Measurements from ENCODE around the gene ZNF175.

ZNF175 gene

DNA sequence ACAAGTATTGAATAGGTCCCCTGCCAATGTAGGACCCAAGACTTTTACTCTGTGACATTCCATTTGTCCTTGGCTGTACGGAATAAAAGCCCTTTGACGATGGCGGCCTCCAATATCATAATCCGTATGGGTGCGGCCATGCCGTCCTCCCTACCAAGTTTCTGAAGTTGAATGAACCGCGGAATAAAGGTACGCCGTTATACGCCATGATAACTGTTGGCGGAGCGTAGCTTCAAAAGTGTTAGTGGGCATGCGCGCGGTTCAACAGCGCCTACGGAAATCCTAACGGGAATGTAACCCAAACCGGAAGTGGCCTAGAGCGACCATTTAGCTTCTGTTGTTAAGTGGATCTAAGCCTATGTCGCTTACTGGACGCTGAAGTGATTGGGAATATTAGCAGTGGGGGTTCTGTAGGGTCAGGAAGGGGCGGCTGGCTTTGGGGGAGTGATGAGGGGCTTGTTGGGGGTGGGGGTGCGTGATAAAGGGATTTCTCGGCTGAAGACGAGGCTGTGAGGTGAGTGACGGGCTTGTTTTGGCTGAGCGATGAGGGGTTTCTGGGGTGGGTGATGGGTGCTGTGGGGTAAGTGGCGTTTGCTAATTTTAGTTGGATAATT lies at the start of gene ZNF175:
ZNF175 (plus strand) TSS at position 322 of the 614 bp plus-strand sequence. CDS start 2,047 bp downstream, outside the sequence.
- DNase-seq = peak; percentile 89

DNA sequence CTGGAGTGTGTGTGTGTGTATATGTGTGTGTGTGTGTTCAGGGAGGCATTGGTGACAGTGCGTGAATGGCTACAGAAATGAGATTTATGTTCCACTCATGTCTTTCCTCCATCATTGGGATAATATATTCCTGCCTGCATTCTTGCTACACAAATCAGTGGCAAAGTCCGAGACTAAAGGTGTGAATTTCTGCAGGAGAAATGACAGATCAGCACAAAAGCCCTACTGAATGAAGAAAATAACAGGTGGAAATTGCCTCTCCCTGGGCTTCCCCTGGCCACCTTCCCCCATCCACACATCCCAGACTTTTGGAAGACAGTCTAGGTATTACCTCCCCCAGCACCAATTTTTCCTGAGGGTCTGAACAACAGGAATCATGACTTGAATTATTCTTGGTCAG lies 49.7 kb upstream of the ZNF175 start:
- no peak for DNase-seq

DNA sequence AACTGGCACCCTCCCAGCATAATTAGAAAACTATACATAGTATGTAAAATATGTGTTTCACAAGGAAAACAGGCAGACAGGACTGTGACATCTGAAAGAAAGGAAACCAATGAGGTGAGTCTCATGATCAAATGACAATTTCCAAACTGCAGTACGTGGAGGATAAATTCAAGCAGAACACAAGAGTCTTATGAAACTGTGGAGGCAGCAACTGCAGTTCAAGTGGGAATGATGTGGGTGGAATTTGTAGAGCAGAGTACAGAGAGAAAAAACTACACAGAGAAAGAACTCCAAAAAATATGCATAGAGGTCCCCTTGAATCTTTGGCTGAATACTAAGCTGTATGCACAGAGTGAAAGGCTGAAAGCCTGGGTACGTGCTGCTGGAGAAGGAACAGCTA lies 49.3 kb upstream of the ZNF175 start:
- DNase-seq = no peak

DNA sequence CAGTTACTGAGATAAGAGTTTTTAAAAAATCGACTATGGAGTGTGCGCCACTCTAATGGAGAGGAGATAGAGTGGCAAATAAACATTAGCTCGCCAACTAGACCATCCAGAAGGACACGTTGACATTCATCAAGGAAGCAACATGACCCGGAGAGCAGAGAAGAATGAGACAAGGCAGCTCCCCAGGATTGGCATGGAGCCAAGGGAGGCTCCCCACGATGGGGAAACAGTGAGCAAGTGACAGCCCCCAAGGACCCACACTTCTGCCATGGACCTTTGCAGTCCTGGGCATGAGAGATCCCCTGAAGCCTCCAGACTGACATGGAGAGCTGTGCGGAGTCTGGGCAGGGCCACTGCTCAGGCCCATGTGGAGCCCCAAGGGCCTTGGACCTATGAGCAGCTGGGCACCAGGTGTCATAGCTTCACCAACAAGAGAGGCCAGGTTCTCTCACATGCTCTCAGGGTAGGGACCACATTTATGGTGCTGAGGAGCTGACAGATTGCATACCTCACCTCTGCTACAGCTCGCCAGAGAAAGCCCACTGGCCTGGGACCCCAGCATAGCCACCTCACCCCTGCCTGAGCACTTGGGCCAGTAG lies 46.3 kb upstream of the ZNF175 start:
- no peak for DNase-seq

DNA sequence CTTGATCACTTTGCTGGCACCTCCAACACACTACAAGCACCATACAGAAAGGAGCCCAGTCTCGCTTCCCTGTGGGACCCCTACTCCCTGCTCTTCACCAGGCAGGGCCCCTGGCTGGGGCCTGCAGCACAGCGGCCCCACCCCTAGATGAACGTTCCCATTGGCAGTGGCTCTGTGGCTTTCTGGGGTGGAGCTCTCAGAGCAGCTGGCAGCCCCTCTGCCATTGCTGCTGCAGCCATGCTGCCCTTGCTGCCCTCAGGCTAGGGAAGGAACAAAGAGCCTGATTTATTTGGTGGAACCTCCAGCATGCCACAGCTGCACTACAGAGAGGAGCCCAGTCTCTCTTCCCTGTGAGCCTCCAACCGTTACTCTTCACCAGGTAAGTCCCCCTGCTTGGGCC lies 45.4 kb upstream of the ZNF175 start:
- DNase-seq = no peak

DNA sequence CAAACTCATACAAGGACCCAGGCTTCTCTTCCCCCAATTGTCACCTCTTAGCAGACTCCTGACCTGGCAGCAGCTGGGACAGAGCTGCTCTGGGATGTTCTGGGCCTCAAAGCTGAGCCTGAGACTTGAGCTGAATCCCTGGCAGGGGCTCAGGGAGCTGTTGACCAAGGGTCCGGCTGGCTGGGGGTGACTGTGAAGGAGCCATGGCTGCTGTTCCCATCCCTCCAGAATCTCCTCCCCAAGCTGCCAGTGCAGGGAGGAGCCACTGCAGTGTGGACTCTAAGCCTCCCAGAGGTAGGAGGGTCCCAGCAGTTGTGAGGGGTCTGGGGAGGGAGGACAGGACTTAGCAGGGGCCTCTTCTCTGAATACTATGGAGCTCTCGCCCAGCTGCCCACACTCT lies 41.8 kb upstream of the ZNF175 start:
- DNase-seq = no peak

DNA sequence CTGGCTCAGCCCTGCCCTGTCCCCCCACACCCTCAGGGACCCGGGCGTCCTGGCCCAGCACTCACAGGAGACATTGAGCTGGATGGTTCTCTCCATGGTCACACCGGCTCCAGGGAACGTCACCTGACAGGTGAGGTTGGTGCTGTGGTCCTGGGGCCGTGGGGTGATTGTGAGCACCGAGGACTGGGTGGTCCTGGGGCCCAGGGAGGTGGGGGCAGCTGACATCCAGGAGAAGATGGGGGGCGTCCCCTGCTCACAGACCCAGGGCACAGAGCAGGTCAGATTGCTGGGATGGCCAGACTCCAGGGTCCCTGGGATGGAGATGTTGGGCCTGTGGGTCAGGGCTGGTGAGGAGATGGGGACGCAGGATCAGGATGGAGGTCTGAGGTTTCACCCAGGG lies 40.5 kb upstream of the ZNF175 start:
- no peak for DNase-seq

DNA sequence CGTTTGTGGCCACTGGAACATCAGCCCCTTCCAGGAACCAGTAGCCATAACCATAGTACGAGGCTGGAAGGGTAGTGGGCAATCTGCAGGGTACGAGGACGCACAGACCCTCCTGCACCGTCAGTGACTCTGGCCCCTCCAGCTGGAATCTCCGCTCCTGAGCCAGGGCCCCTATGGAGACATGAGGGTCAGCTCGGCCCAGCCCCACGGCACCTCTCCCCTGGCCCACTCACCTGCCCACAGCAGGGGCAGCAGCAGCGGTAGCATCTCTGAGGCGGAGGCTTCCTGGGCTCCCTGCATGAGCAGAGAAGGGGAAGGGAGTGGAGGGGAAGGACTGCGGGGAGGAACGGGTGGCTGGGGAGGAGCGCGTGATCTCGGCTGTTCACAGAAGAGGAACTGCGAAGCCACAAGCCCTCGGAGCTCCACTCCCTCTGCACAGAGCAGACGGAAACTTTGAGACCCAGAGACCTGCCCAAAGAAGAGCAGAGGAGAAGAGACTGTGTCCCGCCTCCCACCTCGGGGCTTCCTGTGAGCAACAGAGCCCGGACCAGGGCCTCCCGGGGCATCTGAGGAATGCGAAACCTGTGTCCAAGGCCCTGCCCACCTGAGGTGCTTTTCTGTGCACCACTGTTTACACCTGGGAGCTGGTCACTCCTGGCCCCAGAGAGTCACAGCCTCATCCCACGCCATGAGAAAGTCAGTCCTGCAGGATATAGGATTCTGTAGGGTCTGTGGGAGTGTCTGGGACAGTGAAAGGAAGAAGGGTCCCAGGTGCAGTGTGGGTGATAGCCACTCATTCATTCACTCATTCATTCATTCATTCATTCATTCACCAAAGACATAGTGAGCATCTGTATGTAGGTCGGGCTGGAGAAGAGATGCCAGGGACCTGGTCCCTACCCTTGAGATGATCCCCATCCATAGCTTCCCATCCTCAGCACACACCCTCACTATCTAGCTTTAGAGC lies 39.5 kb upstream of the ZNF175 start, which contains the start of gene SIGLEC6:
SIGLEC6 (minus strand) TSS at position 322 of the 967 bp plus-strand sequence; CDS start at position 300, 22 bp downstream.
- peak; percentile 76 for DNase-seq

DNA sequence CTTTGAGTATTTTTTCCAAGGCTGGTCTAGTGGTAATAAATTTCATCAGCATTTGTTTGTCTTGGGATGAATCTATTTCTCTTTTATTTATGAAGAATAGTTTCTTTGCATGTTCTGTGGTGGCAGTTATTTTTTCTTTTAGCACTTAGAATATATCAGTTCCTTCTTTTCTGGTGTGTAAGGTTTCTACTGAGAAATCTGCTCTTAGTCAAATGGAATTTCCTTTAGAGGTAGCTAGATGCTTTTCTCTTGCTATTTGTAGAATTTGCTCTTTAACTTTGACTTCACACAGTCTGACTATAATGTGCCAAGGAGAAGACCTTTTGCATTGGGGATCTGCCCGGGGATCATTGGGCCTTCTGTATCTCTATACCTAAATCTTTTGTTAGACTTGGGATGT lies 35.5 kb upstream of the ZNF175 start:
- no peak for DNase-seq

DNA sequence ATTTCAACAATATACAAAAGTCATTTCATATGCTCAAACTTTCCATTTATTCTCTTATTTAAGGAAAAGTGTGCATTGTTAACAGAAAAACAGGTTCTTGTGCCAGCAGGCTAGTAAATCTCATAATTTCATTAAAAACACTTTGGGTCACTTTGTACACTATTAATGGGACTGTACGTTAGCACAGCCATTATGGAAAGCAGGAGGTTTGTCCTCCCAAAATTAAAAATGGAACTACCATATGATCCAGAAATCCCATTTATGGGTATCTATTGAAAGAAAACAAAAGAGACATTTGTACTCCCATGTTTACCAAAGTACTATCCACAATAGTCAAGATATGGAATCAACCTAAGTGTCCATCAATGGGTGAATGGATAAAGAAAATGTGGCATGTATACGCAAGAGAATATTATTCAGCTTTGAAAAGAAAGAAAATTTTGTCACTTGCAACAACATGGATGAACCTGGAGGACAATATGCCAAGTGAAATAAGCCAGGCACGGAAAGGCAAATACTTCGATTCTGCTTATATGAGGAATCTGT lies 31.2 kb upstream of the ZNF175 start:
- DNase-seq = no peak

DNA sequence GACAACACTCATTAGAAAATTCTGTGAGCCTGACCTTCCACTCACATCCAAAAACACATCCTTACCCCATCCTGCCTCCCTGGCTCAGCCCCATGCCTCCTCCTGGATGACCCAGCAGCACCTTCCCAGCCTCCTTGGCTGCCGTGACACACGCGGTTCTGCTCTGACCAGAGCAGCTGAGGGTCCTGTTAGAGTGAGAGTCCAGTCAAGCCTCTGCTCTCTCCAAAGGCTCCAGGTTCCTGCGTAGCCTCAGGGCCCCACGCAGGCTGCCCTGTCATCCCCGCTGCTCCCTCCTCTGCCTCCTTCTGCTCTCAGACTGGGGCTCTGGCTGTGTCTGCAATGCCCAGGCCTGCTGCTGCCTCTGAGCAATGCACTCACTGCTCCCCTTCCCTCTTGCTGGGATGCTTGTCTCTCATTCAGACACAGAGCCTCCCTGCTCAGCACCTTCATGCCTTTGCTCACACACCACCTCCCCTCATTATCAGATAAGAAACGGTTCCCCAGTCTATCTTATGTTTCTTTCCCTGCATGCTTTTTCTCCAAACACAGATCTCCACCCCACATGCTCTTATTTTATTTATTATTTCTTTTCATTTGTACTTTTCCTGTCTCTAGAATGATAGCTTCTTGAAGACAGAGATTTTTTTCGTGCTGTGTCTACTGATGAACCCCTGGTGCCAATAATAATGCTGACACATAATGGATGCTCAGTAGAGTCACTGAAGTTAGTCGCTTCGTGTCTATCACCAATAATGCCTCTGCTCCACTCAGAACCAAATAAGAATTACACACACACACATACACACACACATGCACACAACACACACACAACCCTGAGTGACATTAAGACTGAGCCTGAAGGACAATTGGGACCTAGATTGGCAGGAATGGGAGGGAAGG lies 29.4 kb upstream of the ZNF175 start:
- DNase-seq = no peak

DNA sequence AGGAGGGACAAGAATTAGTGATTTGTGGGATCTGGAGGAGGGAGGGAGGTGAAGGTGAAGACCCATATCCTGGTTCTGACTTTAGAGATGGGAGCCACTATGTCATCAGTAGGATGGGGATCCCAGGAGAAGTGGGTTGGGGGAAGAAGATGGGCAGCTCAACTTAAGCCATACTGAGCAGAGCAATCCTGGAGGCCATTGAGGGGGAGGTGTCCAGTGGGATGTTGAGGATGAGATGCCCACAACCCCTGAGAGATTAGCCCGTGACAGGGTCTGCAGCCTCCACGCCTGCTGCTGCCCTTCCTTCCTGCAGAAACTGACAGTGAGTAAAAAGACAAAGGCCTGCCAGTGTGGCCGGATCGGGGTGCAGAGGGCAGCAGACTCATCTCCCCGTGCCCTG lies 28.4 kb upstream of the ZNF175 start:
- no peak for DNase-seq

DNA sequence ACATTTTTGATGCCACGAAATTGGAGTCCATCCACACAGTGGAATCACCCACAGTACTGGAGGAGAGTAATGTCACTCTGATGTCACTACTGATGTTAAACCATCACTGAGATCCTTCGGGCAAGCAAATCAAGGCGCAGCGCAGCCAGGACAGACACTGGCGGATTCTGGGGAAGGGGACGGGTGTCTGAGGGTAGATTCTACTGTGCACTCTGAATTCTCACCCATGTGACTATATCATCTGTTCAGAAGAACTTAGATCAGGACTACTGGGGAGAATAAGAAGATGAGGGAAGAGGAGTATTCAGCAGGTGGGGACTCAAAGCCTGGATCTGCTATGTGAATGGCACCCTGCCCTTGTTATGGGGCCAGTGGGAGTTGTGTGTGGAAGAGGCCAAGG lies 27.0 kb upstream of the ZNF175 start:
- no peak for DNase-seq

DNA sequence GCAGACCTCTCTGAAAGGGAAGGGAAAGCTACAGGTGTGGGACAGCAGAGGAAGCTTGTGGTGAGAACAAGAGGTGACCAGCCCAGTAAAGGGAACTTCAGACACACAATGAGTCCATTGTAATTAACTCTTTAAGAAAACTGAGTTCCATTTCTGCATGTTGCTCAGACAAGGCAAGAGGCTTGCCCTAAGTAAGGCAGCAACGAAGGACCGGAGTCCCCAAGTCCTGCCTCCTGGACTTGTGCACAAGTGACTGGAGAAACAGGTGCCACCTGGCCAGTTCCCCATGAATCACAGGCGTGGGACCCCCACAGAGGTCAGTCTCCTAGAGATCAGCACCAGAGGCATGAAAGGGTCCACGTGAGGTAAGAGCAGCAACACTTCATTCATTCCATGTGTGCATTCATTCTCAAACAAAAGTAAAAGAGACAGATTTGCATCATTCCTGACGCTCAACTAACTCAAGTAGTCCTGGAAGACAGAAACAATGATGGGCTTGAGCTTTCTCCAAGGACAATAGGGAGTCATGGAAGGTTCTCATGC lies 24.9 kb upstream of the ZNF175 start:
- no peak for DNase-seq

DNA sequence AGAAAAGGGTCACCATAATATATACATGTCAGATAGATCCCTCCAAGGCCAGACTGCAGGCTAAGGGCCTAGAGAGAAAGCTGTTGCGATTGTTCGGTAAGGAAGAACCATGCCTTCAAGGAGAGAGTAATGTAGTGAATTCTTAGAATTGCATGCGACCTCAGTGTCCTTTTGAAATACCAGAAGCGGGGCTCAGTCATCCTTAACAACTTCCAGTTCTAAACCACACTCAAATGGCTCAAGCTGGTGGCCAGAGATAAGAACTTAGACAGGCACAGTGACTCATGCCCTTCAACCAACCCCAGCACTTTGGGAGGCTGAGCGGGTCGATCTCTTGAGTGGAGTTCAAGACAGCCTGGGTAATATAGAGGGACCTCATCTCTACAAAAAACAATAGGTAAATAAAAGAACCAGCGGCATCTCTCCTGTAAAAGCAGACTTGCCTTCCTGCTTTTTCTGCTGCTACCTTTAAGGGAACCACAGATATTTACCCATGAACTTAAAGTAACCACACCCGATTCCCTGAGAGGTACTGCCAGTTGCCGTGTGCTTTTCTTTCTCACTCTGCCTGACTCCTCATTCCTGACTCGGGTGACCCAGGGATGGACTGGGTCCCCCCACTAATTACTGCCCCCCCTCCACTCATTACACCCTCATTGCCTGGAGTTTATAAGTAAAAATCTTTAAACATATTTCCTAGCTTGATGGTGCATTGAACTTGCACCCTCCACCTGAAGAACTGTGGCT lies 24.3 kb upstream of the ZNF175 start:
- DNase-seq = no peak

DNA sequence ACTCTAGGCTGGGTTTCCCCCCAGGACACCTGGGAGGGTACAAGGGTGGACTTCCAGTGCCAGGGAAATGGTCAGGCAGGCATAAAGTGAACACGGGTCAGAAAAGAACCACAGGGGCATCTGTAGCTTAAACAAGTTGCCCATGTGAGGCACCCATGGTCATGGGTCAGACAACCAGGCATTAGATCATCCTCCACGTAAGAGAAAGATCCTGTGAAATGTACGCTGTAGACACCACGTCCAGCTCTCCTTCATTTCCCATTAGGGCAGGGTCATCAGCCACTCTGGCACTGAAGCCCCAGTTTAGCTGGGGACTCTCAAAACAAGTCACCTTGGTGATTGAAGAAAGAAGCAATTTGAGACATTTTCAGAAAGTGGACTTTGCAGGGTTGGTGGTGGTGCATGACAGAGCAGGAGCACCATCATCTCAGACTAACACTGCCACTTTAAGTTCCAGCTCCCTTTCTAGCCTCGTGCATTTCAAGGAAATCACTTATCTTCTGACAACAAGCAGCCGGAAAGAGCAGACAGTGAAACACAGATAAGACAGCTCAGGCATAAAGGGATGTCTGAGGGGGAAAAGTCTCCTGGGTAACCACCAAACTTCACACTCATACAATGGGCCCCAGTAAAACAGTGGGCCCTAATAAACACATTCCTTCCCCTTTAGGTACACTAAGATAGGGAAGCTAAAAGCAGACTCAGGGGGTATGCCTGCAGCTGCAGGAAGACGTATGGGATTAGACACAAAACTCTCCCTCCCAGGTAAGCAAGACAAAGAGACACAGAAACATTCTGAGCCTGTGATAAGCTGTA lies 23.5 kb upstream of the ZNF175 start:
- DNase-seq = no peak

DNA sequence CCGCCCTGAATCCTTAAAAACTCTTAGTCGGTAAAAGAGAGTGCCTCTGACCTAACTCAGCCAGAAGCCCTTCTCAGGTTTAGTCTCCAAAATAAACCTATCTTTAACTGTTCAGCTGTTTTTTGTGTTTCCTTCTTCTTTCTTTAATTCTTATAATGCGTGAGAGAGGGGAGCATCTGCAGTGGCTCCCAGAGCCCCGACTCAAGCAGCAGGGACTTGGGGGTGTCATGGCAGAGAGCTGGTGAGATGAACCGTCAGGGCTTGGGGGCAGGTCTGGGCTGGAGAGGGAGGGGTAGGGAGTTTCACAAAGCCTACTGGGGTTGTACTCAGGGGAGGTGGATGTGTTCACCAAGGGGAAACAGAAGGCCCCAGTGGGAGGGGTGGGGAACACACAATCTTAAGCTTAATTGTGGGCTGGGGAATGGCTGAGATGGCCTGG lies 22.9 kb upstream of the ZNF175 start:
- no peak for DNase-seq

DNA sequence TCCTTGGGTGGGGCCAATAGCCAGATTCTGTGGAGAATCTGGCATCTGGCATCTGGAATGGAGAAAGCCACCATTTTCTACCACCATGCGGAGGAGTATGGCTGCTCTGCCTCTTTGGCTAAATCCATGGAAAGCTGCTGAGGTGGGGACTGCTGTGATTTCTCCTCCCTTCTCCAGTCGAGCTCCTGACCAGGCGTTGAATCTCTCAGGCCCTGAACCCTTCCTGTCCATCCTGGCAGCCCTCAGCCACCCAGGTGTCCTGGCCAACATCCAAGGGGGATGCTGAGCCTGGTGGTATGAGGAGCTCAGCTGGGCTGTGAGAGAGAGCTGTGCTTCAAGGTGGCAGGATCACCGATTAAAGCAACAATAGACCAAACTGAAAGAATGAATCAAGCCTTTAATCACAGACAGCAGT lies 22.2 kb upstream of the ZNF175 start:
- no peak for DNase-seq

DNA sequence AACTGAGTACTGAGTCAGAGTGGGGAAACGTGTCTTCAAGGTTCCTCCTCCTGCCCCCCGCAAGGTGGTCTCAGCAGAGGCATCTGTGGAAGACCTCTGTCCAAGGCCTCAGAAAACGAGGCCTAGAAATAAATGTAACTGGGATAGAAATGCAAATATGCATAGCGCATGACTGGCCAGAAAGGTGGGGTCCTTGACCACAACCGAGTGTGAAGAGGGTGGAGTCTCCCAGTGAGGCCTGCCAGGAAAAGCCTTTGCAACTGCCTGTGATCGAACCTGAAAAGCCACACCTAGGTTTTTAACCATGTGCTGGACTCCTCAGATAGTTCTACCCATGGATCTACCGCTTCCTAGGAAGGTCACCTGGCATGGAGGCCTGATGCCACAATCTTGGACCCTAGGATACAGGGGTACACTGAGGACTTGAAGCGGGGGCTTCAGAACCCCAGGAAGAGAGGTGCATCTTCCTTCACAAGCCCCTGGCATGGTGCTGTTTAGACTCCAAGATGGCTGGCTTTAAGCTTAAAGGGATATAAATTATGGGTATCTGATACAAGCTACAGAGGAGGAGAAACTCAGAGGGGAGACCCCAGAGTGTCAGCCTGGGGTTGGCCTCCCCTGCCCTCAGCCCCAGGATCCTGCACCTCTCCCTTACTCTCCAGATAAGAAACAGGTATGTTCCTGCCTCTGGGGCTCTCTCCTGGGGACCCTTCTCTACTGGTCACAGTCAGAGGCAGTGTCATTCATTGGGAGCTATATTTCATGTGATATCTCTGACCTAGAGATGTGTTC lies 21.4 kb upstream of the ZNF175 start:
- DNase-seq = no peak
